GM19395 (cell line): ENCODE measurements around the gene TMPRSS13.

Experiments
- ATAC-seq: cut with Tn5 transposase; IDR thresholded peaks from one replicate; pipeline ENCODE4 v1.9.1; 2021; ENCODE audit warnings: mild to moderate bottlenecking, moderate library complexity; ENCODE audit not compliant: unreplicated experiment

The TMPRSS13 gene

DNA sequence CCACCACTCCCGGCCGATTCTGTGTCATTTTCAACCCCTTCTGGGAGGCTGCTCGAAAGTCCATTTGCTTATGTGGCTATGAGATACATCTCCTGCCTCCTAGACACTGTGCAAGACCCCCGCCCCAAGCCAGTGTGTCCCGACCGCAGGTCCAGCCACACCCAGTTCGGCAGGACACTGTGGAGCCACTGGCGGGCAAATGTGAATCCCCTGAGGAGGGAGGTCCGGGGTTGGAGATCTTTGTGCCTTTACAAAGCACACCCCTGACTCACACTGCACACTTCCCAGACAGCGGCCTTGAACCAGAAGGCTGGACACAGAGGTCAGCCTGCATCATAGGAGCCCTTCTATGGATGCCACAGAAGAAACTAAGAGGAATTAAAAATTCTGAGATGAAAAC, 70.1 kb downstream of the TMPRSS13 start:
- no peak for ATAC-seq

DNA sequence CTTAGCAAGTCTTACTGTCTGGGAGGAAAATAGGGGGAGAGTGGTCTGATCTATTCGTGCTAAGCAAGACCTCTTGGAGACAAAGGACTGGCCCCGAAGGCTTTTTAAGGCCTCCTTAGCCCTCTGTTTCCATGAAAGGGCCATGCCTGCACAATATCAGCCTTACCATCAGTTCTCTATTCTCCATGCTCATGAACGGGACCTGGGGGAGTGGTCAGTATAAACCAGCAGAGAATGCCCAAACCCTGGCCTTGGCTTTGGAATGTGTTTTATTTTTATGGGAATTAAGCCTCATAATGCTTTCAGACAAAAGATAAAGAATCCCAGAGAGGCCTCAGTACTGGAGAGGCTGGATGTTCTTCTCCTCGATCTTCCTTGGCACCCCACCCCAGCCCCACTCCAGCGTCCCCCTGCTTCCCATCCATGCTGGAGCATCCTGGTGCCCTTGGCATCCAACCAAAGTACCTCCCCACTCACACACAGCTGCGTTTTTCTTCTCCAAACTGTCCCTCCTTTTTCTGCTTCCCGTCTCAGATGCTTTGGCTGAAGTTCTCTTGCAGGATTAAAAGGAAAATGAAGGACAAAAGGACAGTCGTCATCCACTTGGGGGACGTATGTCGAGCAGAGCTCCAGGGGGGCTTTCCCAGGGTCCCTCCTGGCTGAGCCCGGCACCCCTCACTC, 71.3 kb downstream of the TMPRSS13 start:
- ATAC-seq = no peak

DNA sequence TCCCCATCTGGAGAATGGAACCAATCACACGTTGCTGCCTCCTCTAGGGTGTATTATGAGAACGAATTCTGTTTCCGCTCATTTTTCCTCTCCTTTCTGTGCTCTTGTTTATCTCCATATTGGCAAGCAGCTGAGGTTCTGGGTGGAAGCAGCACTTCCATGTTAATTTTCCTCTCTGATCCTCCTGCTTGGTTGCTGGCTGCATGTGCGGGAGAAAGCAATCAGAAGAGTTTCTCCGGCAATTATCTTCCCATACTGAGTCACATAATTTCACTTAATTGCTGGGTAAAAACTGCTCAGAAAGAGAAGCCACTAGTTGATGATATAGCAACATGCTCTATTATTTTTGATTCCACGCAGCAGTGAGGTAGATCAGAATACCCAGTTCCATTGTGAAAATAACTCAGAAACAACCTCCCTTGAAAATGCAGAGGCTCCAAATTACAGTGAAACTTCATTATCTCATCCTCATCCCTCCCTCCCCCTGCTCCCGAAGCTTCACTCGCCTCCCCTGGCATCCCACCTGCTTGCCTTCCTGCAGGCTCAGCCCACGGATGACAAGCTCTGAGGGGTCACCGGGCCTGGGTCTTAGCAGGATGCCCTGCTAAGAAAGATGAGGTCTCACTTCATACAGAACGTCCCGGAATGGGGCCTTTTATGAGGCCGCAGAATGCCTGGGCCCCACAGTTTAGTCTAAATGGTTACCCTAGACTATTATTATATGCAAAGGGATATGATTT, 73.1 kb downstream of the TMPRSS13 start:
- ATAC-seq = no peak

DNA sequence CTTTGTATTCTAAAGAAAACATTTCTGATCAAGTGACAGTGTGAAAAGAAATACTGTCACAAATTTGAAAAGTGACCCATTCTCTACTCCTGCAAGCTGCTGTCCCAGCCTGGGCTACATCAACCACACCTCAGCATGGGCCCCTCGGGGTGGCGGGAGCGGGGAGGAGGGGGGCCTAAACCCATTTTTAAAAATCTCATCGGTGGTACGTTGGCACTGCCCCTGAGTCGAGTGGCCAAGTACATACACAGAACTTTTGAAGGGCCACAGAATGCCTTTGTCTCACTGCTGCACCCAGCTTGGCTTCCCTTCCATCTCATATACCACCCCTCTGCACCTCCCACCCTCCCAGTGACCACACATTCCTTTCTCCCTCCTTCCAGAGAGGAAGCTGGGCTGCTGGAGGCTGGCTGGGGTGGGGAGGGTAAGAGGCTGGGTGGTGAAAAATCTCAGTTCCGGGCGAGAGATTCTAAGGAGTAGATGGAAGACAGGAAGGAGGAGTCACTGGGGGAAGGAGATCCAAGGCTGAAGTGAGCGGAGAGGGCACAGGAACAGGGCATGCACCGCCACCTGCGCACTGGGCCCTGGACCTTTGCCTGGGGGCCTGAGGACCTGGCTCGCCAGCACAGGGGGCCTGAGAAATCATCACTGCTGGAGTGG, 73.9 kb downstream of the TMPRSS13 start:
- ATAC-seq = no peak

DNA sequence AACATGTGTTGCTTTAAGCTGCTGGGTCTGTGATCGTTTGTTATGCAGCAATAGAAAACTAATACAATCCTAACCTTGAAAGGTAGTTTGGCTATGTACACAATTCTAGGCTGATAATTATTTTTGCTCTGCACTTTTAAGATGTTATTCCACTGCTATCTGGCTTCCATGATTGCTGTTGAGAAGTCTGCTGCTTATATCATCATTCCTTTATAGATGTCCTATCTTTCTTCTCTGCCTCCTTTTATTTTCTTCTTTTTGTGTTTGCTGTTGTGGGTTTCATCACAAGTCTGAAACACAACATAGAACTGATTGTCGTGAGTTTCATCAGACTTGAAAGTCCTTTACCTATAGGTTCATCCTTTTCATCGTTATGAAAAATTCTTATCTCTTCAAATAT, 76.9 kb downstream of the TMPRSS13 start:
- ATAC-seq = no peak

DNA sequence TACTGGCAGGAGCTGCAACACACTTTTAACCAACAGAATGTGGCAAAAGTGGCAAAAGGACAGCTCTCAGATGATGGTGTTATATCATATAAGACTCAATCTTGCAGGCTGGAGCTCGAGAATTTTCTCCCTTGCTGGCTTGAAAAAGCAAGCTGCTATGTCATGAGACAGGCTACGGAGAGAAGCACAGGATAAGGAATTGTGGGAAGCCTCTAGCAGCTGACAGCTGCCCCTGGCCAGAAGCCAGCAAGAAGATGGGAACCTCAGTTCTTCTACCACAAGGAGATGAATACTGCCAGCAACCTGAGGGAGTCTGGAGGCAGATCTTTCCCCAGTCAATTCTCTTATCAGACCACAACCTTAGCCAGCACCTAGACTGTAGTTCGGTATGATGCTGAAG, 77.3 kb downstream of the TMPRSS13 start:
- ATAC-seq = no peak

DNA sequence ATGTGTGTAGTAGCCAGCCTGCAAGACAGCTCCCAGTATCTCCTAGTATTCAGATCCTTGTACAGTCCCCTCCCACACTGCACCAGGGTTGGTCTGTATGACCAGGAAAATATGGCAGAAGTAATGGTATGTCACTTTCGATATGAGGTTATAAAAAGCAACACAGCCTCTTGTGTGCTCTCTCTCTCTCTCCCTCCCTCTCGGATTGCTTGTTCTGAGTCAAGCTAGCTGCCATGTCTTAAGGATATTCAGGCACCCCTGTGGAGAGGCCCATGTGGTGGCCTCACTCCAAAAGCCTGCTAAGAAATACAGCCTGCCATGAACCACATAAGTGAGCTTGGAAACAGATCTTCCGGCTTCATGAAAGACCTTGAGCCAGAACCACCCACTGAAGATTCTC, 78.1 kb downstream of the TMPRSS13 start:
- no peak for ATAC-seq
